Measurements from ENCODE around the gene C2orf68. TPM values are rescaled to one million over a fixed set of nuclear protein-coding genes. Genes with fewer than 3 reads are reported as not detected.
"Not testable (repeated sequence)": the region's sequence is repeated elsewhere in the genome, so short reads cannot be mapped to it uniquely, and the experiment has no call there.

C2orf68 gene
- total RNA-seq, 1 donor from 2014 or later, result 13.3 TPM

GRCh38 chr2:85631316-85631715, 19.4 kb upstream of the C2orf68 start:
- DNase-seq (ENCODE audit: low read depth), result no peak

DNA sequence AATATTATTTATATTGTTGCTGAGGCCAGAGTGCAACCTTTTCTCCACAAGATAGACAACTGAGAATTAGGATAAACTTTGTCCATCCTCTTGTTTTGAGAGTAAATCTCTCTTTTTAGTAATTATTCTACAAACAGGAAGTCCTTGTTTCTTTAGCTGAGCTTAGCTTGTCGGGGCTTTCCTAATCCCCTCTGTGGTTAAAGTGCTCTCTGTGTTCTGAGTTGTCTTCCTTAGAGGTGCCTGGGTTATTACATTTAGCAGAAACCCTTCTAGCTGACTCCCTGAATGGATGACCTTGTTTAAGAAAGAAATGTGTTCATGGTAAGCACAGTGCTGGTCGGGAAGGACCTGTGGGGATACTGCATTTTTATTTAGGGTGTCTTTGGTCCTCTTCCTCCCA, 16.8 kb upstream of the C2orf68 start:
- DNase-seq (ENCODE audit: low read depth), result no peak

DNA sequence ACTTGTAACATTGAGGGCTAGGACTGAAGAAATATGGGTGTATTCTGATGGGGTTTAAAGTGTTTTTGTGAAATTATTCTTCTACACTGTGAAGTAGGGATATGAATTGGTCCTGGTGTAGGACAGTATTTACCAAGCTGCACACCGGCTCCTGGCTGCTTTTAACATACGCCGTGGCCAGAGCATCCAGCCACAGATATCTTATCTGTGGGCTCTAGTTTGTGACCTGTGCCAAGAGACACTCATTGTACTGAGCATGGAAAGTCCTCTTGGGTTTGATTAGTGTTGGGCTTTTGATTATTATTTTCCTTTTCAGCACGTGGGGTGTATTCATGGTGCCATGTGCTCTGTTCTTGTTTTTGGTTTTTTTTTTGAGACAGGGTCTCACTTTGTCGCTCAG, 12.1 kb upstream of the C2orf68 start:
- DNase-seq (ENCODE audit: low read depth), result no peak

DNA sequence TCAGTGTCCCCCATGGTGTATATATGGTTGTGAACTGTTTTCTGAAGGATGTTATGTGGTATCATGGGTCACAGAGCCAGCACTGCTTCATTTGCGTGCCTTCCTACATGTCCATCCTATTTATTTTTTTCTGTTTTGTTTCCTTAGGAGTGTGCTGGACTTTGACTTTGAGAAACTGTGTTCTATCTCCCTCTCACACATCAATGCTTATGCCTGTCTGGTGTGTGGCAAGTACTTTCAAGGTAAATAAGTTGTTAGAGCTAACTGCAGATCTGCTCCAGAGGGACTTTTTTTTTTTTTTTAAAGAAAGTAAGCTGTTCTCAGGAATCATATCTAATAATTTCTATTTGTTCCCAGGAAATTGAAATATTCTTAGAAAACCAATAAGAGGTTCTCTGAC, 9.5 kb upstream of the C2orf68 start:
- DNase-seq (ENCODE audit: low read depth), result no peak

GRCh38 chr2:85619617-85620016, 7.8 kb upstream of the C2orf68 start:
- no peak for DNase-seq (ENCODE audit: low read depth)

DNA sequence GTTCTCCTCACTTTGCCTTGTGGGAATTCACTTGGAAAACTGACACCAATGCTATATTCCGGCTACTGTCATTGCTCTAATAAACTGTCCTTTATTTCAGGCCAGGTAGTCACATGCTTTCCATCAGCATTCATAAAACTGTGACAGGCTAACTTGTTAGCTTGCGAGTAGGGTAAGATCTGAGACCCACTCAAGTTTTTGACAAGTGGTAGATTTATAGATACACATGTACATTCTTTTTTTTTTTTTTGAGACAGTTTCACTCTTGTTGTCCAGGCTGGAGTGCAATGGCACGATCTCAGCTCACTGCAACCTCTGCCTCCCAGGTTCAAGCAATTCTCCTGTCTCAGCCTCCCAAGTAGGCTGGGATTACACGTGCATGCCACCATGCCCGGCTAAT, 5.9 kb upstream of the C2orf68 start:
- DNase-seq (ENCODE audit: low read depth), result not testable (repeated sequence)

DNA sequence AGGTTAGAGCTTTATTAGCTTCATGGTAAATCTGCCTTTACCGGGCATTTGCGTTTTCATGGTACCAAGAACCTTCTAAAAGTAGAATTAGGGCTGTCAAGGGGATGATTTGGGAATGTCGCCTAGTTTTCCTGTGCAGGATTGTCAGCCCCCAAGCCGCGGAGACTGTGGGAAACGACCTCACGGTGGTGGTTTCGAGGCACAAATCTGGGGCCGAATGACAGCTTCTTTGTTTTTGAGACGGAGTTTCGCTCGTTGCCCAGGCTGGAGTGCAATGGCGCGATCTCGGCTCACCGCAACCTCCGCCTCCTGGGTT, 3.5 kb upstream of the C2orf68 start:
- no peak for DNase-seq (ENCODE audit: low read depth)

- DNase-seq (ENCODE audit: low read depth), result not testable (repeated sequence)
Measured at GRCh38 chr2:85614757-85615156, 2.9 kb upstream of the C2orf68 start.

DNA sequence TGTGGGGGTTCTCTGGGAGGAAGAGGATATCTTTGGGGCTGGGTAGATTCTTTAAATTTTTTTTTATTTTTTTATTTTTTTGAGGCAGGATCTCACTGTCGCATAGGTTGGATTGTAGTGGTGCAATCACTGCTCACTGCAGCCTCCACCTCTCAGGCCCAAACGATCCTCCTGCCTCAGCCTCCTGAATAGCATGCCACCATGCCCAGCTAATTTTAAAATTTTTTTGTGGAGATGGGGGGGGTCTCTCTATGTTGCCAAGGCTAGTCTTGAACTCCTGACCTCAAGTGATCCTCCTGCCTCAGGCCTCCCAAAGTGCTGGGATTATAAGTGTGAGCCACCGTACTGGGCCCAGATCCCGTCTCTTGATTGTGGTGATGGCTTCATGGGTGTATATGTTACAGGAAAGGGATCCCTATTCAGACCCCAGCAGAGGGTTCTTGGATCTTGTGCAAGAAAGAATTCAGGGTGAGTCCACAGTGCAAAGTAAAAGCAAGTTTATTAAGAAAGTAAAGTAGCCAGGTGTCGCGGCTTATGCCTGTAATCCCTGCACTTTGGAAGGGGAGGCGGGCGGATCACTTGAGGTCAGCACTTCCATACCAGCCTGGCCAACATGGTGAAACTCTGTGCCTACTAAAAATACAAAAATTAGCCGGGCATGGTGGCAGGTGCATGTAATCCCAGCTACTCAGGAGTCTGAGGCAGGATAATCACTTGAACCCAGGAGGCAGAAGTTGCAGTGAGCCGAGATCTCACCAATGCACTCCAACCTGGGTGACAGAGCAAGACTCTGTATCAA, 2.0 kb upstream of the C2orf68 start:
- no peak for DNase-seq (ENCODE audit: low read depth)

GRCh38 chr2:85611217-85611704, 605 bp downstream of the C2orf68 start:
- DNase-seq (ENCODE audit: low read depth), result no peak

- peak; percentile 38 for DNase-seq (ENCODE audit: low read depth)
Measured at GRCh38 chr2:85607268-85608215, 4.3 kb downstream of the C2orf68 start.

- no peak for DNase-seq (ENCODE audit: low read depth)
Measured at GRCh38 chr2:85606116-85606455, 5.8 kb downstream of the C2orf68 start.

DNA sequence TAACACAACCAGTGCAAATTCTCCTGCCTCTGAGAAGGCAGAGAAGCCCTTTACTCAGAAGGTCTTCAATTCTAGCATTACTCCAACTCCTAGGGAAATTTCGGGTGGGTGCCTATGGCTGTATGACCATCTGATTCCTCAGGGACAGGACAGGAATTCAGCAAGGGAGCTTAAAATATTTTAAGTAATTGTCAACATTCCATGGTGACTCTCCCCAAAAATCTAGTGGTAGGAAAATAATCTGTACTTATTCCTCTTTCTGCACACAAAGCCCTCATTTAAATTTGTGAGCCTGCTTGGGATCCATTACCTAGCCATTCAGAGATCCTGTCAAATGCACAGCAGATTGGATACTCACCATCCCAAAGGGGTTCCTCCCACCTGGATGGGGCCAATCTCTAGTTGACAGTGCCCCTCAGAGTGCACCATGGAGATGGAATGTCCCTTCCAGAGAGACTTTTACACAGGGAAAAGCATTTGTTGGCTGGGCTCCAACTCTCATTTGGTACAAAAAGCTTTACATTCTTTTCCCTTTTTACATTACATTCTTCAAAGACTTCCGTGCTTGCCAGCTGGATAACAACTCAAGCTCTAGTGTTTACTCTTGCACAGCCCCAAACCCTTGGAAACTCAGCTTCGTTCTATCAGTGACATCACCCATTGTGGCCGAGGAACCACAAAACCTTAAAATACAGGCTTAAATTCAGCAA, 6.3 kb downstream of the C2orf68 start:
- peak; percentile 27 for DNase-seq (ENCODE audit: low read depth)

DNA sequence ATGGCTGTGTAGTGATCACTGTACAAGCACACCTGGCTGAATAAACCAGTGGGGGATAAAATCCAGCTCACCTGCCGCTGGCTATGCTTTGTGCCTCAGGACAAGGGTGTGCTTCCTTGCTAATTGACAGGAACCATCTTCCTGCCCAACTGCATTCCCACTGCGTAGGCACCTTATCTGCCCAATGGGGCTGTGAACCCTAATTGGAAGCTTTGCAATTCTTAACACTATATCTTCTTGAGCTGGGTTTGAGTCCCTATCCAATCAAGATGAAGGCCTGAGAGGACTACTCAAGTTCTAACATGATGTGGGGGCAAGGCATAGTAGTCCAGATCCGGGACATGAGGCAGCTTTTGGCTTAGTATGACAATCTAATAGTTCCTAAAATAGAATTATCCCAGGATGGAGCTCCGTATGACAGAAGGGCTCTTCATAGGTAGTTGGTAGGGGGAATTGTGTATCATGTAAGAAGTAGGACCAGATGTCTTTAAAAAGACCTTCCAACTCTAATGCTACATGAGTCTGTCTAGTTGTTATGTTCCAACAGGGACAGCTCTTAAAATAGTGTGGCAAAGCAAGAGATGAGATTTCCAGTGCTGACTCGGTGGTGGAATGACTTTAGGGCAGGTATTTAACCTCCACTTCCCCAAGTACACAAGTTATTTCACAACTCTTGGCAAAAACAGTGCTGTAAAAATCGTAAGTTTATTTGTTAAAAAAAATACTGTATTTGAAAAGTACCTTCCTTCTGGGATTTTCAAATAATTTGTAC, 7.1 kb downstream of the C2orf68 start:
- peak; percentile 62 for DNase-seq (ENCODE audit: low read depth)

GRCh38 chr2:85604133-85604444, 7.8 kb downstream of the C2orf68 start:
- not testable (repeated sequence) for DNase-seq (ENCODE audit: low read depth)

- DNase-seq (ENCODE audit: low read depth), result peak; percentile 71
Measured at GRCh38 chr2:85602476-85603234, 9.2 kb downstream of the C2orf68 start, which contains the start of gene TMEM150A. Gene TMEM150A, minus strand, starts transcription at chr2:85602698. Its CDS starts 750 bp downstream, at chr2:85601948.

DNA sequence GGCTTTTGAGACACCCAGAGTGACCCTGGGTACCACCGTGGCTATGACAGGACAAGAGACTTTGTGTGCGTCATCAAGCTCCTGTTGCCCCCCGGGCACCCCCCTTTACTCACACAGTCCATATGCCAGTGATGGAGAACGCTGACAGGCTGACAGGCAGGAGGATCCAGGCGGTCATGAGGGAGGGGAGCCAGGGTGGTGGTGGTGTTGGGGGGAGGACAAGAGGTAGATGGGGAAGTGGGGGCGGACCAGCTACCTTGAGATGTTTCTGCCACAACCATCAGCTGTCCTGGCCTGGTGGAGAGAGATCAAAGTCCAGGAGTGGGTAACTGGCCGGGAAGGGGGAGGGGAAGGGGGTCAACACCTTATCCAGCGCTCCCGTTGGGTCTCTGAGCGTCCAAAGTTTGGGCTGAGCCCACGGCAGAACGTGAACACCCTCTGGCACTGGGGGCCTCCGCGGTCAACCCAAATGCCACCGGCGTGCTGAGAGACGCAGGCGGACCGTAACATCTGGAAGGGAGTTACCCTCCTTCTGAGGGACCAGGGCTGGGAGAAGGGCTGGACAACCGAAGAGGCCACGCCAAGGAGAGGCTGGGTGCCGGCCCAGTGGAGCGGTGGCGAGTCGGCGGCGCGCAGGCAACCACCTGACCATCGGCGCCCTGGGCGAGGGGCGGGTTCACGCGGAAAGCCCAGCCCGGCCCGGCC, 9.9 kb downstream of the C2orf68 start:
- DNase-seq (ENCODE audit: low read depth), result no peak

- DNase-seq (ENCODE audit: low read depth), result no peak
Measured at GRCh38 chr2:85600951-85601770, 10.7 kb downstream of the C2orf68 start.

GRCh38 chr2:85600235-85600575, 11.7 kb downstream of the C2orf68 start:
- no peak for DNase-seq (ENCODE audit: low read depth)

All from renal cortical epithelial cell (primary cell).